ENCODE data around the gene NAT16. TPM values are rescaled to one million over a fixed set of nuclear protein-coding genes. Genes with fewer than 3 reads are reported as not detected.

Gene NAT16
- total and polyA plus RNA-seq, 2 of the 8 experiments (the other 6 are each of a cell fraction or from before 2014, with no cell fraction given) = 0.26 to 0.84 TPM

- Histone ChIP-seq H4K5ac (ENCODE audit: insufficient read length, low read depth, low read length) (no peak overlapping the region), H3K36me3 (ENCODE audit: control insufficient read depth in 2 of 4, insufficient read depth in 4 of 4, low read length in 3 of 4) (no peaks in the 10 kb centered on the region), H4K8ac (ENCODE audit: extremely low read depth, insufficient read depth, low read length) (no peak overlapping the region), H3K23ac (ENCODE audit: insufficient read length) (no peak overlapping the region), H2AFZ (ENCODE audit: low read length) (no peak overlapping the region), H3K14ac (ENCODE audit: insufficient read length) (no peak overlapping the region), H3K27ac (ENCODE audit: low read depth, low read length) (no peak overlapping the region), H3K4ac (replicated peaks; ENCODE audit: insufficient read length, low read depth, low read length) (no peak overlapping the region), H3K23me2 (ENCODE audit: low read depth, low read length) (peaks cover 19% of the 10 kb centered on the region), H3K4me1 (replicated peaks in 1 of 4; ENCODE audit: control insufficient read depth in 3 of 4, insufficient read depth in 4 of 4, low read length in 3 of 4) (peaks cover 6 to 48% (median 34%) of the 10 kb centered on the region in 4 experiments), H3K4me3 (ENCODE audit: extremely low read depth in 1 of 4, insufficient read depth in 2 of 4, low read depth in 3 of 4, low read length in 4 of 4) (peak overlapping the region; percentile 31 to 68 (median 51); a peak in 7 of 8 replicates), H3K9ac (replicated peaks in 1 of 4; ENCODE audit: extremely low read depth in 1 of 4, low read depth in 3 of 4, low read length in 3 of 4) (no peak overlapping the region), H3K56ac (replicated peaks; ENCODE audit: insufficient read length, low read depth, low read length) (no peak overlapping the region), H2BK15ac (ENCODE audit: low read length) (no peak overlapping the region), H2BK20ac (ENCODE audit: low read length) (no peak overlapping the region), H3K4me2 (ENCODE audit: insufficient read depth in 1 of 2, low read depth in 2 of 2, low read length in 2 of 2) (peak overlapping the region; percentile 44 to 95), H2BK5ac (ENCODE audit: low read depth, low read length) (no peak overlapping the region), H4K20me1 (replicated peaks in 1 of 2; ENCODE audit: control insufficient read depth in 1 of 2, insufficient read depth in 2 of 2, low read length in 2 of 2) (peaks cover 0 to 9% of the 10 kb centered on the region in 2 experiments), H3K79me1 (ENCODE audit: low read depth, low read length) (no peaks in the 10 kb centered on the region), H3K79me2 (ENCODE audit: control insufficient read depth in 1 of 2, insufficient read depth in 2 of 2, low read length in 2 of 2) (no peaks in the 10 kb centered on the region), H3K9me3 (ENCODE audit: insufficient read depth in 2 of 2, low read depth in 1 of 2, low read length in 1 of 2) (no peaks in the 10 kb centered on the region), H2BK120ac (replicated peaks; ENCODE audit: low read depth, low read length) (no peak overlapping the region), H4K91ac (replicated peaks; ENCODE audit: insufficient read length, low read length) (no peak overlapping the region), H3K18ac (ENCODE audit: extremely low read depth, low read length) (peak overlapping the region; percentile 48; the same call in 1 of the 2 replicates), H2AK5ac (ENCODE audit: low read depth, low read length) (no peak overlapping the region), H3K27me3 (replicated peaks in 1 of 4; ENCODE audit: control insufficient read depth in 3 of 4, extremely low read depth in 1 of 4, insufficient read depth in 3 of 4, low read length in 3 of 4) (peaks cover 64 to 99% (median 91%) of the 10 kb centered on the region in 4 experiments), H2BK12ac (ENCODE audit: low read depth, low read length) (no peak overlapping the region)
- WGBS, 2 experiments (ENCODE audit: extremely low coverage in 1 of 2, insufficient coverage in 1 of 2, insufficient read length in 1 of 2, insufficient replicate concordance in 2 of 2, low coverage in 1 of 2, low lambda C conversion rate in 2 of 2, missing lambda C conversion rate in 1 of 2) = 9% methylated on average over 12 of the region's 16 CpGs; no CpG with 5 or more reads in 1 of the 2 experiments
- TF ChIP-seq, protein P1, sequence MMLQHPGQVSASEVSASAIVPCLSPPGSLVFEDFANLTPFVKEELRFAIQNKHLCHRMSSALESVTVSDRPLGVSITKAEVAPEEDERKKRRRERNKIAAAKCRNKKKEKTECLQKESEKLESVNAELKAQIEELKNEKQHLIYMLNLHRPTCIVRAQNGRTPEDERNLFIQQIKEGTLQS (IDR thresholded peaks at IDR 0.05; ENCODE audit: insufficient read depth, low read depth, low read length) = no peak
- TF ChIP-seq SP1 (IDR thresholded peaks at IDR 0.05; ENCODE audit: low read depth, low read length) = peak; percentile 83; the same call in 1 of the 2 replicates
- TF ChIP-seq EZH2 (IDR thresholded peaks at IDR 0.05; ENCODE audit: low read depth, low read length, severe bottlenecking) = no peak
- TF ChIP-seq KDM1A (IDR thresholded peaks at IDR 0.05; ENCODE audit: borderline replicate concordance, low read length) = 0 out of 2 replicates have a peak, but pooled peaks have one; percentile 70
- no peak for TF ChIP-seq CTBP2 (IDR thresholded peaks at IDR 0.05; ENCODE audit: borderline replicate concordance, insufficient read depth, insufficient read length, low read length)
- TF ChIP-seq TAF1 (IDR thresholded peaks at IDR 0.05; ENCODE audit: low read depth, low read length) = peak; percentile 47; the same call in 1 of the 2 replicates
- TF ChIP-seq KDM4A (IDR thresholded peaks at IDR 0.05; ENCODE audit: low read depth, low read length, severe bottlenecking) = peak; percentile 17
- TF ChIP-seq CEBPB (IDR thresholded peaks at IDR 0.05; ENCODE audit: low read depth, low read length) = no peak
- ChIA-PET CTCF (ENCODE audit: partially characterized antibody) (interaction anchor here (0.6 to 6.0 kb wide), 22 partner anchors 9 to 271 kb away, joined by 3 to 90 read pairs (median 4); partner anchors contain the start of genes CLDN15 and FIS1), POLR2A (ENCODE audit: partially characterized antibody) (interaction anchor here (0.6 to 2.3 kb wide), 17 partner anchors 8 to 284 kb away, joined by 3 to 8 read pairs (median 4); partner anchors contain the start of genes AP1S1, SERPINE1, TRIM56 and UFSP1)
- DNase-seq (ENCODE audit: low read depth in 1 of 2, low spot score in 2 of 2) = peak in 1 of 2 experiments; percentile 98
- FAIRE-seq = peak; percentile 48
Measured at GRCh38 chr7:101173752-101174244, 6.3 kb downstream of the NAT16 start.

All from H1 (cell line).